Anterior cingulate cortex (tissue), 58 donors: ENCODE data around the gene LIMD2.

Experiments
- DNase-seq, 58 donors: peaks; one replicate each; lab custom pipeline; 2025; lab: John Stamatoyannopoulos, UW

LIMD2 gene

DNA sequence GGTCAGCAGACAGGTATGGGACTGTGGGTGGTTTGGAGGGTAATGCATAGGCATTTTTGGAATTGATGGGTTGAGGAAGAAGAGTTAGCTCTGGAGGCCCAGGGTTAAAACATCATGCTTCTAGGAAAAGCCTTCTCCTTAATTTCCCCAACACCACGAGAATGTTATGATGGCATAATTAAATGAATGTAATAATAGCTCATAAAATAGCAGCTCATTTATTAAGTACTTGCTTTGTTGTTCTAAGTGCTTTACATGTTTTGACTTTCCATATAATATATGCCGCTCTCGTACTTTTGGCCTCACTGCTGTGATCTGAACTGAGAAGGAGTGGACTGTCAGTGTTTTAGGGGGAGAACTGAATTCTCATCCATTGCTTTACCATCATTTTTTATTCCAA lies 14.3 kb downstream of the LIMD2 start:
- DNase-seq, result no peak

DNA sequence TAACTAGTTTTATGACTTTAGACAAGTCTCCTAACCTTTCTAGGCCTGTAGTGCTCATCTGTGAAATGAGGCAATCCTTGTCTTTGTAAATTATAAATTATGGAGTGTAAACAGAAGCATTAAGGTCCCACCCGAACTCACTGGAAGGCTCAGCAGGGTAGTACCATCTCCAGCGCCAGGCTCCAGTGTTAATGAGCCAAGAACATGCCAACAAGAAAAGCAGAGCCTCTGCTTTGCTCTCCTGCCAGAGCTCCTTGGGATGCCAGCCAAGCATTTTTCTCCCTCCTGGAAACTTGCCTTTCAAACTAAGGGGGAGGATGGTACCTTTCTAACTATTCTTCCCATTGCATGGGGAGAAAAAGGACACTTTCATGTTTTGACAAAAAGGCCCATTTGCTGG lies 14.9 kb downstream of the LIMD2 start:
- DNase-seq, result peak in 40 of 58 donors; percentile 11 to 85 (median 41)

GRCh38 chr17:63682981-63683380 lies 16.9 kb downstream of the LIMD2 start:
- no peak for DNase-seq

DNA sequence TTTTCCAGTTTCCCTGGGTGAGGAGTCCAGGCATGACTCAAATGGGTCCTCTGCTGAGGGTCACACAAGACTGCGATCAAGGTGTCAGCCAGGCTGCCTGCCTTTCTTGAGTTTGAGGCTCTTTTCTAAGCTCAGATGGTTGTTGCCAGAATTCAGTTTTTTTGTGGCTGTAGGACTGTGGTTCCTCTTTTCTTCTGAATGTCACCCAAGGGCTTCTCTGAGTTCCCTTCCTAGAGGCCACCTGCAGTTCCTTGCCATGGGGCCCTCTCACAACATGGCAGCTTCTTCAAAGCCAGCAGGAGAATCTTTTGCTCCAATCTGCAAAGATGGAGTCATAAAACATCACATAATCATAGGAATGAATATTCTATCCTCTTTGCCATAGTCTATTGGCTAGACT lies 17.5 kb downstream of the LIMD2 start:
- DNase-seq, result no peak

DNA sequence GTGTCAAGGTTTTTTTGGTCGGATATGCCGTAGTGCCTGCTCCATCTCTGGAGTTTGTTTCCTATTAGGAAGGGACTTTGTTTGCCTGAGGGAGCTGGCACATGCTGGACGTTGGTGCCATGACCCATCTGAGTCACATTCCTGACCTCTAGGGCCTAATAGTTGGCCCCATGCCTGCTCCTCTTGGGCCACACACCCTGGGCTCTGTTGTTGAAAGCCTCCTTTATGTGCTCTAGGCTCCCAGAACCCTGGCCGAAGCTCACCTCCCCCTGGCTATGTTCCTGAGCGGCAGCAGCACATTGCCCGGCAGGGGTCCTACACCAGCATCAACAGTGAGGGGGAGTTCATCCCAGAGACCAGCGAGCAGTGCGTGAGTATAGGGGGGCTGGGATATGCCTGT lies 18.4 kb downstream of the LIMD2 start:
- peak in 1 of 58 donors; percentile 36 for DNase-seq

- no peak for DNase-seq
Measured at GRCh38 chr17:63680700-63681099, 19.2 kb downstream of the LIMD2 start.

- DNase-seq, result no peak
Measured at GRCh38 chr17:63679214-63679613, 20.7 kb downstream of the LIMD2 start.

DNA sequence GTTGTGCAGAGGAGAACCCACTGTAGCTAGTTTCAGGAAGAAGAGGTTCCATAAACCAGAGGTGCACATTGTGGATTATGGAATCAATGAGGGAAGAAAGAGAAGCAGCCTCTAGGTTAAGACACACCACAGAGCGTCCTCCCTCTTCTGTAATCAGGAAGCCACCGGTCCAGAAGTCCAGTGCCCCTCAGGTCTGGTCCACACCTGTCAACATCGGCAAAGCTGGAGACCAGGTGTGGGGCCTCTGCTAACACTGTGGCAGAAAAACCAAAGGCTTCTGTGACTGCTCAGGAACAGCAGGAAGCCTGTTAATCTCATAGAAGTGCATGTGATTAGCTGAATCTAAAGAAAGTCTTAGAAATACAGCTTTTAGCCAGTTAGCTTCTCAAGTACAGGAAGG lies 23.3 kb downstream of the LIMD2 start:
- DNase-seq, result no peak

GRCh38 chr17:63675607-63676546 lies 24.0 kb downstream of the LIMD2 start:
- peak in 12 of 58 donors; percentile 15 to 41 (median 23) for DNase-seq

GRCh38 chr17:63675231-63675606 lies 24.7 kb downstream of the LIMD2 start:
- DNase-seq, result no peak

- no peak for DNase-seq
Measured at GRCh38 chr17:63672856-63673255, 27.1 kb downstream of the LIMD2 start.

DNA sequence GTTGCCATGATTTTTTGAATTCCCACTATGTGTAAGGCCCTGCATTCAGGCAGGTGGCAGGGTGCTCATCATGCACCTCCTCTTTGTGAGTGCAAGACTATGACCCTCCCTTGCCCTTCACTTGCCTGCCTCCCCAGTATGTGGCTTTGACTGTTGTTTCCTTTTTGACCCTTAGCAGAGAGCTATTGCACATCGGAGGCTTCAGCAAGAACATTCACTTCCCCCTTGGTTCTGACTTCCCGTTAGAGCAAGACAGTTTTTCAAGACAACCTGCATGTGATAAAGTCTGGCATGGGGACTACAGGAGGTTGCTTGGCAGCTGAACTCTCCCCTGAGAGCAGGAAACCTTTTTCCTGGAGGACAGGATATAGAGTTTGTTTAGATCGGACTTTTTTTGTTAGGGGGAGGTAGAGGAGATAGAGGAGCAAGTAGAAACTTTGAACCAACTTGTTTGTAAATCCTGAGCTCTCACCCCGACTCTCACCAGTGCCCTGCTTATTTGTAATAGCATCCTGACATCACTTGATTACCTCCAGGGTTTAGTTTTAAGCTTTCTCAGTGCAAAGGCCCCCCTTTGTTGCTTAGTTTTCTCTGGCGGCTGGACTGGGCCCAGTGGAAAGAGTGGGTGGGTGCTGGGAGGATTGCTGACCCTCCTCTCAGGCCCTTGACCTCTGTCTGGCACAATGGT lies 34.3 kb downstream of the LIMD2 start:
- DNase-seq, result peak in 3 of 58 donors; percentile 7 to 17 (median 10)

- DNase-seq, result no peak
Measured at GRCh38 chr17:63659850-63660249, 40.1 kb downstream of the LIMD2 start.

- no peak for DNase-seq
Measured at GRCh38 chr17:63658366-63658765, 41.6 kb downstream of the LIMD2 start.

DNA sequence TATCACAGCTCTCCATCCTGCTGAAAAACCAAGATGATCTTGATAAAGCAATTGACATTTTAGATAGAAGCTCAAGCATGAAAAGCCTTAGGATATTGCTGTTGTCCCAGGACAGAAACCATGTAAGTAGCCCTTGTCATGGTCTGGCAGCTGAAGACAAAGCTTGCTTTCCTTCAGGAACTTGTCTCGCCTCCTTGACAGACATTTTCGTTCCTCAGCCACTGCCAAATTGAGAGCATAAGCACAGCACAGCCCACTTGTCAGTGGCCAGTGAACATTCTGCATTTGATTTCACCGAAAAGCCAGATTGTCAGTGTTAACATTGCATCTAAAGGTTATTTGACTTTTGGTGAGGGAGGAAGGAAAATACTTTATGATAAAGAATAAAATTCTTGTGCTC lies 42.1 kb downstream of the LIMD2 start:
- no peak for DNase-seq

GRCh38 chr17:63653050-63653449 lies 46.9 kb downstream of the LIMD2 start:
- no peak for DNase-seq

DNA sequence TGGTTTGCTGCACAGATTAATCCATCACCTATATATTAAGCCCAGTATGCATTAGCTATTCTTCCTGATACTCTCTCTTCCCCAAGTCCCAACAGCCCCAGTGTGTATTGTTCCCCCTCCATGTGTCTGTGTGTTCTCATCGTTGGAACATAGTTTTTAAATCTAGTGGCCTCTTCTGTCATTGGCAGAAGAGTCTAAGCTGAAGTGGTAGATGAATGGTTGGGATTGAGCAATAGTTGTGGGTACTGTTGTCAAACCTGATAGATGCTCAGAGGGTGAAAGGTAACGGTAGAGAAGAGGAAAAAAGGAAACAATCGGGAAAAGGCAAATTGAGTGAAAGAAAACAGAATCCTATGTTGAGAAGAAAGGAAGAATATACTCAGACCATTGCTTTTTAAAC lies 47.8 kb downstream of the LIMD2 start:
- DNase-seq, result no peak

- no peak for DNase-seq
Measured at GRCh38 chr17:63649813-63650212, 50.1 kb downstream of the LIMD2 start.

- DNase-seq, result no peak
Measured at GRCh38 chr17:63647936-63648335, 52.0 kb downstream of the LIMD2 start.

- no peak for DNase-seq
Measured at GRCh38 chr17:63647065-63647725, 52.7 kb downstream of the LIMD2 start.

DNA sequence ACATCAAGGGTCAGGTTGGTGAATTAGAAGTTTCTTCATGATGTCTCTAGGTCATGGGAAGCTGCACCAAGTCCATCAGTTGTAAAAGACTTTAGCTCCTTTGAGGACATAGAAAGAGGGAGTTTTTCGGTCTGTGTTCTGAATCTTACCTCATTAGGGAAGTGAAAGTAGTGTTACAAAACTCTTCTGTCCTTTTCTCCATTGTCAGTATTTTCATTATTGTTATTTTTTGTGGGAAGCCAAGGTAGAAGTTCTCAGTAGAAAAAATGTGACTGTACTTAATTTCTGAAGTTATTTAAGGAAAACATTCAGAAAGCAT lies 53.5 kb downstream of the LIMD2 start:
- DNase-seq, result no peak
